ENCODE results near the gene P2RX1.

P2RX1 gene

GRCh38 chr17:3897731-3898130, 18.5 kb downstream of the P2RX1 start:
- no peak for TF ChIP-seq POU2F2 (IDR thresholded peaks at IDR 0.05; ENCODE audit: low read depth, low read length)
- no peak for TF ChIP-seq SPI1 (IDR thresholded peaks at IDR 0.05; ENCODE audit: low read depth, low read length)
- TF ChIP-seq POLR2A (IDR thresholded peaks at IDR 0.05; ENCODE audit: low read depth, low read length): no peak
- TF ChIP-seq PAX5 (IDR thresholded peaks at IDR 0.05; ENCODE audit: insufficient read depth, low read length, severe bottlenecking): no peak
- TF ChIP-seq TAF1 (IDR thresholded peaks at IDR 0.05; ENCODE audit: low read depth, low read length): no peak
- TF ChIP-seq POLR2AphosphoS5 (IDR thresholded peaks at IDR 0.05; ENCODE audit: low read depth, low read length): no peak
- FAIRE-seq (no peak), DNase-seq (ENCODE audit: insufficient read length, low spot score) (no peak)

DNA sequence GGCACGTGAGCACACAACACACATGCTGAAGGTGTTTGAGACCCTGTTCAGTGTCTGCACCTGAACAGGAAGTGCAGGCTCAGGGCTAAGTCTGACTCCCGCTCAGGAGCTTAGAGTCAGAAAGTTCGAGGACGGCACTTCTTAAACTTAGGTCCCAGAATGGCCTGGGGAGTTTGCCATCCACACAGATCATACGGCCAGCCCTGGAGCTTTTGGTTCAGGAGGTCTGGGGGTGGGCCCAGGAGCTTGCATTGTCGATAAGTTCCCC, 19.4 kb downstream of the P2RX1 start:
- no peak for FAIRE-seq
- TF ChIP-seq POU2F2 (IDR thresholded peaks at IDR 0.05; ENCODE audit: low read depth, low read length): no peak
- no peak for TF ChIP-seq POLR2A (IDR thresholded peaks at IDR 0.05; ENCODE audit: low read depth, low read length)
- no peak for TF ChIP-seq TAF1 (IDR thresholded peaks at IDR 0.05; ENCODE audit: low read depth, low read length)
- no peak for TF ChIP-seq SPI1 (IDR thresholded peaks at IDR 0.05; ENCODE audit: low read depth, low read length)
- no peak for TF ChIP-seq POLR2AphosphoS5 (IDR thresholded peaks at IDR 0.05; ENCODE audit: low read depth, low read length)
- TF ChIP-seq PAX5 (IDR thresholded peaks at IDR 0.05; ENCODE audit: insufficient read depth, low read length, severe bottlenecking): no peak
- no peak for DNase-seq (ENCODE audit: insufficient read length, low spot score)

DNA sequence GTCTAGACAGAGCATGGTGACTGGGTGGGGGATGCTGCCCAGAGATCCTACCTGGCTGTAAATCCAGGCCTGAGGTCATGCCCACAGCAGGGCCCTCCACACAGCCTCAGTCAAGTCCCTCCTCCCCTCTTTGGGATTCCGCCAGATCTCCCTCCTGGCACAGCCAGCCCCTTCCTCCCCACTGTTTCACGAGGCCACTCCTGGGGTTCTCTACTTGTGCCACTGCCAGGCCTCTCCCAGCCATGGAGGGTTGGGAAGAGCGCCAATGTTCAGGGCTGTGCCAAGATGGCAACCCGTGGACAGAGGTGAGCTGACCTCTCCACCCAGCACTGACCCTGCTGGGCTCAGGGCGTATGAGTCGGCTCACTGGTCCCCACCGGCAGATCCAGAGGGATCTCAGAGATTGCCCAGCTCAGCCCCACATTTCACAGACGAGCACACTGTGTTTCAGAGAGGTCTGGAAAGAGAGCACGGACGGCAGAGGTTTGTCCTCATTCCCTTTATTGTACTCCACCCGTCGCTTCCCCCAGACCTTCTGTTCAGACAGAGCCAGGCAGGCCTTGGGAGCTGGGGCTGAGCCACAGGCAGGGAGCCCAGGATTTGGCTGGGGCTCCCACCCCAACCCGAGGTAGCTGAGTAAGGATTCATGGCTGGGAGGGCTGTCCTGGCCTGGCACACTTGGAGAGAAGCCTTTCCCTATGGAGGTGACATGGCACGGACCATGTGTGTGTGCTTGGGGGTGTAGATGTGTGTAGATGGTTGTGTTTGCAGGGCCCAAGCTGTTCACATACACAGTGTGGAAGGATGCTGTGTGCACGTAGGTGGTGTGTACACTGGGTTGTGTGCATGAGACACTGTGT, 19.9 kb downstream of the P2RX1 start:
- TF ChIP-seq PAX5 (IDR thresholded peaks at IDR 0.05; ENCODE audit: insufficient read depth, low read length, severe bottlenecking) (no peak), POLR2AphosphoS5 (IDR thresholded peaks at IDR 0.05; ENCODE audit: low read depth, low read length) (no peak), POLR2A (IDR thresholded peaks at IDR 0.05; ENCODE audit: low read depth, low read length) (no peak), SPI1 (IDR thresholded peaks at IDR 0.05; ENCODE audit: low read depth, low read length) (no peak), TAF1 (IDR thresholded peaks at IDR 0.05; ENCODE audit: low read depth, low read length) (no peak), POU2F2 (IDR thresholded peaks at IDR 0.05; ENCODE audit: low read depth, low read length) (no peak)
- FAIRE-seq: peak; percentile 23

DNA sequence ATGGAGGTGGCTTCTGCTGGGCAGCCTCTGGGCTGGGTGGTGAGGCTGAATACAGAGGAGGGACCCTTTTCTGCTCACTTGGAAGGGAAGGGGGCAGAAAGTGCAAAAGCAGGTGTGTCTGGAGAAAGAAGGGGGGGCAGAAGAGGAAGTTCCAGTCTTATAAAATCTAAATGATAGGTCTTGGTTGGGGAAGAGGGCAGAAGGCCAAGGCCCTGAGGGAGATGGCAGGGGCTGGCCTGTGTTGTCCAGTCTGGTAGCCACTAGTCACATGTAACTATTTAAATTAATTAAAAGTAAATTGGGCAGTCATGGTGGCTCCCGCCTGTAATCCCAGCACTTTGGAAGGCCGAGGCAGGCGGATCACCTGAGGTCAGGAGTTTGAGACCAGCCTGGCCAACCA, 20.9 kb downstream of the P2RX1 start:
- FAIRE-seq: no peak
- DNase-seq (ENCODE audit: insufficient read length, low spot score): no peak
- TF ChIP-seq POLR2A (IDR thresholded peaks at IDR 0.05; ENCODE audit: low read depth, low read length) (no peak), PAX5 (IDR thresholded peaks at IDR 0.05; ENCODE audit: insufficient read depth, low read length, severe bottlenecking) (no peak), POU2F2 (IDR thresholded peaks at IDR 0.05; ENCODE audit: low read depth, low read length) (no peak), TAF1 (IDR thresholded peaks at IDR 0.05; ENCODE audit: low read depth, low read length) (no peak), SPI1 (IDR thresholded peaks at IDR 0.05; ENCODE audit: low read depth, low read length) (no peak), POLR2AphosphoS5 (IDR thresholded peaks at IDR 0.05; ENCODE audit: low read depth, low read length) (no peak)

More for the DNA sequence above, 19.9 kb downstream of the P2RX1 start:
- DNase-seq (ENCODE audit: insufficient read length, low spot score): no peak

- FAIRE-seq: no peak
- no peak for DNase-seq (ENCODE audit: insufficient read length, low spot score)
- no peak for TF ChIP-seq POU2F2 (IDR thresholded peaks at IDR 0.05; ENCODE audit: low read depth, low read length)
- TF ChIP-seq POLR2AphosphoS5 (IDR thresholded peaks at IDR 0.05; ENCODE audit: low read depth, low read length): no peak
- no peak for TF ChIP-seq SPI1 (IDR thresholded peaks at IDR 0.05; ENCODE audit: low read depth, low read length)
- TF ChIP-seq PAX5 (IDR thresholded peaks at IDR 0.05; ENCODE audit: insufficient read depth, low read length, severe bottlenecking): no peak
- TF ChIP-seq TAF1 (IDR thresholded peaks at IDR 0.05; ENCODE audit: low read depth, low read length): no peak
- TF ChIP-seq POLR2A (IDR thresholded peaks at IDR 0.05; ENCODE audit: low read depth, low read length): no peak
These were observed 21.3 kb downstream of the P2RX1 start for GRCh38 chr17:3894911-3895343.

GRCh38 chr17:3894188-3894587, 22.1 kb downstream of the P2RX1 start:
- DNase-seq (ENCODE audit: insufficient read length, low spot score) (no peak), FAIRE-seq (no peak)
- TF ChIP-seq POU2F2 (IDR thresholded peaks at IDR 0.05; ENCODE audit: low read depth, low read length) (no peak), PAX5 (IDR thresholded peaks at IDR 0.05; ENCODE audit: insufficient read depth, low read length, severe bottlenecking) (no peak), POLR2A (IDR thresholded peaks at IDR 0.05; ENCODE audit: low read depth, low read length) (no peak)

DNA sequence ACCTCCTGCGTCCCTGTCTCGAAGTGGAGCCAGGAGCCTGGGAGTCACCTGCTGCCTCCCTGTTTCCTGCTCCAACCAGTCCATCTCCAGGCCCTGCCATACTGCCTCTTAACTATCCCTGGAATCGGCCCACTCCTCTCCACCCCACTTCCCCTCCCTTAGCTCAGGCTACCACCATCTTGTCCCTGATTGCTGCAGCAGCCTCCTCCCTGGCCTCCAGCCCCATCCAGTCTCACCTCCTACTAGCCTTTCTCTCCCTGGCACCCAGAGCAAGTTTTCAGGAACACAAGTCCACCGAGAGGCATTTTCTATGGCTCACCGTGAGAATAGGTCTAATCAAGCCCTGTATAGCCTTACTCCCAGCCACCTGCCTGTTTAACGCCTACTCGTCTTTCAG, 22.5 kb downstream of the P2RX1 start:
- DNase-seq (ENCODE audit: insufficient read length, low spot score): no peak
- FAIRE-seq: peak; percentile 9
- no peak for TF ChIP-seq PAX5 (IDR thresholded peaks at IDR 0.05; ENCODE audit: insufficient read depth, low read length, severe bottlenecking)
- no peak for TF ChIP-seq POLR2AphosphoS5 (IDR thresholded peaks at IDR 0.05; ENCODE audit: low read depth, low read length)
- no peak for TF ChIP-seq POU2F2 (IDR thresholded peaks at IDR 0.05; ENCODE audit: low read depth, low read length)
- TF ChIP-seq TAF1 (IDR thresholded peaks at IDR 0.05; ENCODE audit: low read depth, low read length): no peak
- no peak for TF ChIP-seq POLR2A (IDR thresholded peaks at IDR 0.05; ENCODE audit: low read depth, low read length)
- no peak for TF ChIP-seq SPI1 (IDR thresholded peaks at IDR 0.05; ENCODE audit: low read depth, low read length)

- peak; percentile 96 for FAIRE-seq
- DNase-seq (ENCODE audit: insufficient read length, low spot score): peak; percentile 99
These were observed 23.1 kb downstream of the P2RX1 start, which contains the start of gene CAMKK1 for GRCh38 chr17:3893003-3893719. Gene CAMKK1, minus strand, starts transcription at chr17:3893053. Its CDS starts 7,366 bp downstream, at chr17:3885687.

More at GRCh38 chr17:3893003-3893719, 23.1 kb downstream of the P2RX1 start, which contains the start of gene CAMKK1:
- TF ChIP-seq POU2F2 (IDR thresholded peaks at IDR 0.05; ENCODE audit: low read depth, low read length) (no peak), POLR2A (IDR thresholded peaks at IDR 0.05; ENCODE audit: low read depth, low read length) (no peak), POLR2AphosphoS5 (IDR thresholded peaks at IDR 0.05; ENCODE audit: low read depth, low read length) (no peak), TAF1 (IDR thresholded peaks at IDR 0.05; ENCODE audit: low read depth, low read length) (no peak), PAX5 (IDR thresholded peaks at IDR 0.05; ENCODE audit: insufficient read depth, low read length, severe bottlenecking) (no peak), SPI1 (IDR thresholded peaks at IDR 0.05; ENCODE audit: low read depth, low read length) (no peak)

Data from GM12891 (cell line).